Measurements from ENCODE around the gene MAT2A. TPM values are rescaled to one million over a fixed set of nuclear protein-coding genes. Genes with fewer than 3 reads are reported as not detected.
A peak's percentile ranks its signal among the peaks of the same experiment; 100 is the strongest.

MAT2A gene
- total and polyA plus RNA-seq, 9 of the 15 experiments (the other 6 are each of a cell fraction or from before 2014, with no cell fraction given), result 130 to 1,027 (median 240) TPM

DNA sequence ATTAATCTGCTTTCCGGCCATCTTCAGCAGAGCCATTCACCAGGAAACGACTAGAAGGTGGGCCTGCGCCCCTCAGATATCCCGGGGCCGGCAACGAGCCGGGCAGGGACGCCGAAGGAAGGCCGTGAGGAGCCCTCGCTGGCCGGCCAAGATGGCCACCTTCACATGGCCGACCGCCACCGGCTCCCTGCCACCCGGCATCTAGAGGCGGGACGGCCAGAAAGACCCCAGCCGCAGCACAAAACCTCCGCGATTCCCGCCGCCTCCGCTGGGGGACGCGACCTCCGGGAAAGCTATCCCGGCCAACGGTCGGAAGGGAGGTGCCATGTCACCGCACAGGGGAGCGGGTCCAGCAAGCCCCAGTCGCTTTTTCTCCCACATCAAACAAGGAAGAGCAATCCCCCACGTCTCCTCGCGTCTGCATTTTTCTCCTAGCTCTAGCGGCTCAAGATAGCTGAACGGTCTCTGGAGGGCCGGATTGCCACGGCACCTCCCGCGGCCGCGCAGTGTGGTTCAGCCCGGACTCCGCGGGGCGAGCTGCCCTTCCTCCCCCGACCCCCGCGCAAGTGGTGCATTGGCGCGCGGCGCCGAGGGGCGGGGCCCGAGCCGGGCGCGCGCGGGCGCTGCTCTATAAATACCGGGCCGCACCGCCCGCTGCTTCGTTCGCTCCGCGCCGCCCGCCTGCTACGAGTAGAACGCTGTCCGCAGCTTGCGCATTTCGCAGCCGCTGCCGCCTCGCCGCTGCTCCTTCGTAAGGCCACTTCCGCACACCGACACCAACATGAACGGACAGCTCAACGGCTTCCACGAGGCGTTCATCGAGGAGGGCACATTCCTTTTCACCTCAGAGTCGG is at the start of gene MAT2A (continued):
- TF ChIP-seq KHSRP (IDR thresholded peaks at IDR 0.05), result no peak
- TF ChIP-seq ZNF75A (CRISPR knock-in tag; IDR thresholded peaks at IDR 0.05), result no peak
- TF ChIP-seq, protein P1, sequence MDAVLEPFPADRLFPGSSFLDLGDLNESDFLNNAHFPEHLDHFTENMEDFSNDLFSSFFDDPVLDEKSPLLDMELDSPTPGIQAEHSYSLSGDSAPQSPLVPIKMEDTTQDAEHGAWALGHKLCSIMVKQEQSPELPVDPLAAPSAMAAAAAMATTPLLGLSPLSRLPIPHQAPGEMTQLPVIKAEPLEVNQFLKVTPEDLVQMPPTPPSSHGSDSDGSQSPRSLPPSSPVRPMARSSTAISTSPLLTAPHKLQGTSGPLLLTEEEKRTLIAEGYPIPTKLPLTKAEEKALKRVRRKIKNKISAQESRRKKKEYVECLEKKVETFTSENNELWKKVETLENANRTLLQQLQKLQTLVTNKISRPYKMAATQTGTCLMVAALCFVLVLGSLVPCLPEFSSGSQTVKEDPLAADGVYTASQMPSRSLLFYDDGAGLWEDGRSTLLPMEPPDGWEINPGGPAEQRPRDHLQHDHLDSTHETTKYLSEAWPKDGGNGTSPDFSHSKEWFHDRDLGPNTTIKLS (IDR thresholded peaks at IDR 0.05; ENCODE audit: borderline replicate concordance, low read depth), result peak; percentile 75; the same call in 1 of the 2 replicates
- TF ChIP-seq TRIM28 (IDR thresholded peaks at IDR 0.05), result peak; percentile 67; the same call in 1 of the 2 replicates
- no peak for TF ChIP-seq ELF4 (CRISPR knock-in tag; IDR thresholded peaks at IDR 0.05)
- TF ChIP-seq, protein P2, sequence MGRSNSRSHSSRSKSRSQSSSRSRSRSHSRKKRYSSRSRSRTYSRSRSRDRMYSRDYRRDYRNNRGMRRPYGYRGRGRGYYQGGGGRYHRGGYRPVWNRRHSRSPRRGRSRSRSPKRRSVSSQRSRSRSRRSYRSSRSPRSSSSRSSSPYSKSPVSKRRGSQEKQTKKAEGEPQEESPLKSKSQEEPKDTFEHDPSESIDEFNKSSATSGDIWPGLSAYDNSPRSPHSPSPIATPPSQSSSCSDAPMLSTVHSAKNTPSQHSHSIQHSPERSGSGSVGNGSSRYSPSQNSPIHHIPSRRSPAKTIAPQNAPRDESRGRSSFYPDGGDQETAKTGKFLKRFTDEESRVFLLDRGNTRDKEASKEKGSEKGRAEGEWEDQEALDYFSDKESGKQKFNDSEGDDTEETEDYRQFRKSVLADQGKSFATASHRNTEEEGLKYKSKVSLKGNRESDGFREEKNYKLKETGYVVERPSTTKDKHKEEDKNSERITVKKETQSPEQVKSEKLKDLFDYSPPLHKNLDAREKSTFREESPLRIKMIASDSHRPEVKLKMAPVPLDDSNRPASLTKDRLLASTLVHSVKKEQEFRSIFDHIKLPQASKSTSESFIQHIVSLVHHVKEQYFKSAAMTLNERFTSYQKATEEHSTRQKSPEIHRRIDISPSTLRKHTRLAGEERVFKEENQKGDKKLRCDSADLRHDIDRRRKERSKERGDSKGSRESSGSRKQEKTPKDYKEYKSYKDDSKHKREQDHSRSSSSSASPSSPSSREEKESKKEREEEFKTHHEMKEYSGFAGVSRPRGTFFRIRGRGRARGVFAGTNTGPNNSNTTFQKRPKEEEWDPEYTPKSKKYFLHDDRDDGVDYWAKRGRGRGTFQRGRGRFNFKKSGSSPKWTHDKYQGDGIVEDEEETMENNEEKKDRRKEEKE (IDR thresholded peaks at IDR 0.05; ENCODE audit: borderline replicate concordance in 1 of 2, control insufficient read depth in 1 of 2, low read depth in 2 of 2, low read length in 1 of 2), result peak; percentile 25 to 96; a peak in 2 of 4 replicates
- TF ChIP-seq, protein P3, sequence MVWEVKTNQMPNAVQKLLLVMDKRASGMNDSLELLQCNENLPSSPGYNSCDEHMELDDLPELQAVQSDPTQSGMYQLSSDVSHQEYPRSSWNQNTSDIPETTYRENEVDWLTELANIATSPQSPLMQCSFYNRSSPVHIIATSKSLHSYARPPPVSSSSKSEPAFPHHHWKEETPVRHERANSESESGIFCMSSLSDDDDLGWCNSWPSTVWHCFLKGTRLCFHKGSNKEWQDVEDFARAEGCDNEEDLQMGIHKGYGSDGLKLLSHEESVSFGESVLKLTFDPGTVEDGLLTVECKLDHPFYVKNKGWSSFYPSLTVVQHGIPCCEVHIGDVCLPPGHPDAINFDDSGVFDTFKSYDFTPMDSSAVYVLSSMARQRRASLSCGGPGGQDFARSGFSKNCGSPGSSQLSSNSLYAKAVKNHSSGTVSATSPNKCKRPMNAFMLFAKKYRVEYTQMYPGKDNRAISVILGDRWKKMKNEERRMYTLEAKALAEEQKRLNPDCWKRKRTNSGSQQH (CRISPR knock-in tag; IDR thresholded peaks at IDR 0.05), result peak; percentile 22; the same call in 1 of the 2 replicates
- no peak; the same call in none of the 2 replicates for TF ChIP-seq CHAMP1 (IDR thresholded peaks at IDR 0.05)
- TF ChIP-seq, protein P4, sequence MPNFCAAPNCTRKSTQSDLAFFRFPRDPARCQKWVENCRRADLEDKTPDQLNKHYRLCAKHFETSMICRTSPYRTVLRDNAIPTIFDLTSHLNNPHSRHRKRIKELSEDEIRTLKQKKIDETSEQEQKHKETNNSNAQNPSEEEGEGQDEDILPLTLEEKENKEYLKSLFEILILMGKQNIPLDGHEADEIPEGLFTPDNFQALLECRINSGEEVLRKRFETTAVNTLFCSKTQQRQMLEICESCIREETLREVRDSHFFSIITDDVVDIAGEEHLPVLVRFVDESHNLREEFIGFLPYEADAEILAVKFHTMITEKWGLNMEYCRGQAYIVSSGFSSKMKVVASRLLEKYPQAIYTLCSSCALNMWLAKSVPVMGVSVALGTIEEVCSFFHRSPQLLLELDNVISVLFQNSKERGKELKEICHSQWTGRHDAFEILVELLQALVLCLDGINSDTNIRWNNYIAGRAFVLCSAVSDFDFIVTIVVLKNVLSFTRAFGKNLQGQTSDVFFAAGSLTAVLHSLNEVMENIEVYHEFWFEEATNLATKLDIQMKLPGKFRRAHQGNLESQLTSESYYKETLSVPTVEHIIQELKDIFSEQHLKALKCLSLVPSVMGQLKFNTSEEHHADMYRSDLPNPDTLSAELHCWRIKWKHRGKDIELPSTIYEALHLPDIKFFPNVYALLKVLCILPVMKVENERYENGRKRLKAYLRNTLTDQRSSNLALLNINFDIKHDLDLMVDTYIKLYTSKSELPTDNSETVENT (CRISPR knock-in tag; IDR thresholded peaks at IDR 0.05), result peak; percentile 84
- peak; percentile 73 for TF ChIP-seq ARID1B (IDR thresholded peaks at IDR 0.05)
- TF ChIP-seq ID3 (CRISPR knock-in tag; IDR thresholded peaks at IDR 0.05), result no peak
- no peak for TF ChIP-seq ID3 (tag; IDR thresholded peaks at IDR 0.05)
- TF ChIP-seq CBFB (CRISPR knock-in tag; IDR thresholded peaks at IDR 0.05), result peak; percentile 78; the same call in 1 of the 2 replicates
- 0 out of 2 replicates have a peak, but pooled peaks have one; percentile 14 for TF ChIP-seq BCL6 (CRISPR knock-in tag; IDR thresholded peaks at IDR 0.05)
- no peak for TF ChIP-seq ZNF12 (CRISPR knock-in tag; IDR thresholded peaks at IDR 0.05)

Measured in K562 (cell line).